Mesothelial cell of epicardium (in vitro differentiated cells): ENCODE results near the gene RPN1. TPM values are rescaled to one million over a fixed set of nuclear protein-coding genes. Genes with fewer than 3 reads are reported as not detected.

ENCODE experiments used
- DNase-seq, 2 experiments: peaks; one replicate each; pipeline ENCODE4 v3.0.0; 2021; ENCODE audit warnings: low spot score in 2 of 2; ENCODE audit not compliant: unreplicated experiment in 2 of 2
- H3K27ac Mint-ChIP-seq: 2 replicates; pipeline ENCODE4 v1.8.0; 2021; ENCODE audit warnings: mixed read lengths
- H3K27me3 Mint-ChIP-seq: 2 replicates; pipeline ENCODE4 v1.8.0; 2021; ENCODE audit warnings: low read depth, mixed read lengths
- H3K36me3 Mint-ChIP-seq: 2 replicates; pipeline ENCODE4 v1.8.0; 2021; ENCODE audit warnings: mixed read lengths
- H3K4me1 Mint-ChIP-seq: 2 replicates; pipeline ENCODE4 v1.8.0; 2021; ENCODE audit warnings: mixed read lengths
- H3K4me3 Mint-ChIP-seq: 2 replicates; pipeline ENCODE4 v1.8.0; 2021; ENCODE audit warnings: mild to moderate bottlenecking, moderate library complexity, mixed read lengths
- H3K9me3 Mint-ChIP-seq: 2 replicates; pipeline ENCODE4 v1.8.0; 2021; ENCODE audit warnings: mixed read lengths
- CTCF ChIP-seq: fragments of 200-600 bp; sonication (generic); IDR thresholded peaks from one replicate; pipeline ENCODE4 v1.5.0; 2021; ENCODE audit warnings: antibody characterized with exemption; ENCODE audit not compliant: unreplicated experiment
- total RNA-seq: library from RNA; stranded (reverse); gene quantifications from 3 replicates; pipeline ENCODE4 v1.2.1, GENCODE V29; 2021

Gene RPN1
- total RNA-seq, 1 donor from 2014 or later, result 148 TPM

GRCh38 chr3:128634075-128634611 is 16.5 kb downstream of the RPN1 start:
- H3K4me1 Mint-ChIP-seq, result no peaks in the 10 kb centered on the region
- TF ChIP-seq CTCF, result no peak
- no peak for DNase-seq
- no peaks in the 10 kb centered on the region for H3K9me3 Mint-ChIP-seq
- H3K27ac Mint-ChIP-seq, result no peak overlapping the region
- no peaks in the 10 kb centered on the region for H3K27me3 Mint-ChIP-seq
- no peak overlapping the region for H3K4me3 Mint-ChIP-seq
- H3K36me3 Mint-ChIP-seq, result peaks cover 29% of the 10 kb centered on the region

GRCh38 chr3:128632301-128632700 is 18.3 kb downstream of the RPN1 start:
- DNase-seq, result no peak
- Mint-ChIP-seq H3K9me3 (no peaks in the 10 kb centered on the region), H3K36me3 (peaks cover 24% of the 10 kb centered on the region), H3K27ac (no peak overlapping the region), H3K27me3 (no peaks in the 10 kb centered on the region), H3K4me3 (no peak overlapping the region), H3K4me1 (no peaks in the 10 kb centered on the region)
- no peak for TF ChIP-seq CTCF

GRCh38 chr3:128629936-128630335 is 20.7 kb downstream of the RPN1 start:
- no peaks in the 10 kb centered on the region for H3K9me3 Mint-ChIP-seq
- H3K36me3 Mint-ChIP-seq, result peaks cover 29% of the 10 kb centered on the region
- no peak for DNase-seq
- TF ChIP-seq CTCF, result no peak
- H3K4me3 Mint-ChIP-seq, result no peak overlapping the region
- H3K4me1 Mint-ChIP-seq, result no peaks in the 10 kb centered on the region
- H3K27me3 Mint-ChIP-seq, result no peaks in the 10 kb centered on the region
- H3K27ac Mint-ChIP-seq, result no peak overlapping the region

- Mint-ChIP-seq H3K27me3 (no peaks in the 10 kb centered on the region), H3K36me3 (peaks cover 40% of the 10 kb centered on the region), H3K27ac (no peak overlapping the region), H3K9me3 (no peaks in the 10 kb centered on the region), H3K4me1 (no peaks in the 10 kb centered on the region), H3K4me3 (no peak overlapping the region)
- no peak for TF ChIP-seq CTCF
- no peak for DNase-seq
These were observed 25.1 kb downstream of the RPN1 start for GRCh38 chr3:128625409-128625945.

- no peak for DNase-seq
- no peak for TF ChIP-seq CTCF
- Mint-ChIP-seq H3K36me3 (peaks cover 39% of the 10 kb centered on the region), H3K4me1 (peaks cover under 1% of the 10 kb centered on the region), H3K27me3 (no peaks in the 10 kb centered on the region), H3K9me3 (no peaks in the 10 kb centered on the region), H3K27ac (no peak overlapping the region), H3K4me3 (no peak overlapping the region)
These were observed 26.0 kb downstream of the RPN1 start for GRCh38 chr3:128624526-128625138.
